Measurements from ENCODE around the gene TLR1.

The TLR1 gene

GRCh38 chr4:38803833-38804653 lies 548 bp downstream of the TLR1 start:
- Histone ChIP-seq H3K27me3 (ENCODE audit: control insufficient read depth, insufficient read depth, low read length) (no peaks in the 10 kb centered on the region), H3K9ac (ENCODE audit: low read depth, low read length) (peak overlapping the region; percentile 26), H3K4me2 (ENCODE audit: low read length) (peak overlapping the region; percentile 46), H3K9me3 (replicated peaks; ENCODE audit: low read length) (no peaks in the 10 kb centered on the region), H3K4me1 (ENCODE audit: control insufficient read depth, insufficient read depth, low read length) (peaks cover 25% of the 10 kb centered on the region), H3K36me3 (ENCODE audit: insufficient read depth, low read length) (no peaks in the 10 kb centered on the region), H3K4me3 (ENCODE audit: low read length) (no peak overlapping the region)

- Histone ChIP-seq H3K36me3 (ENCODE audit: insufficient read depth, low read length) (no peaks in the 10 kb centered on the region), H3K4me2 (ENCODE audit: low read length) (no peak overlapping the region), H3K9me3 (replicated peaks; ENCODE audit: low read length) (no peaks in the 10 kb centered on the region), H3K9ac (ENCODE audit: low read depth, low read length) (no peak overlapping the region), H3K4me1 (ENCODE audit: control insufficient read depth, insufficient read depth, low read length) (peaks cover 25% of the 10 kb centered on the region), H3K4me3 (ENCODE audit: low read length) (no peak overlapping the region), H3K27me3 (ENCODE audit: control insufficient read depth, insufficient read depth, low read length) (no peaks in the 10 kb centered on the region)
Measured at GRCh38 chr4:38802561-38803355, 1.8 kb downstream of the TLR1 start.

DNA sequence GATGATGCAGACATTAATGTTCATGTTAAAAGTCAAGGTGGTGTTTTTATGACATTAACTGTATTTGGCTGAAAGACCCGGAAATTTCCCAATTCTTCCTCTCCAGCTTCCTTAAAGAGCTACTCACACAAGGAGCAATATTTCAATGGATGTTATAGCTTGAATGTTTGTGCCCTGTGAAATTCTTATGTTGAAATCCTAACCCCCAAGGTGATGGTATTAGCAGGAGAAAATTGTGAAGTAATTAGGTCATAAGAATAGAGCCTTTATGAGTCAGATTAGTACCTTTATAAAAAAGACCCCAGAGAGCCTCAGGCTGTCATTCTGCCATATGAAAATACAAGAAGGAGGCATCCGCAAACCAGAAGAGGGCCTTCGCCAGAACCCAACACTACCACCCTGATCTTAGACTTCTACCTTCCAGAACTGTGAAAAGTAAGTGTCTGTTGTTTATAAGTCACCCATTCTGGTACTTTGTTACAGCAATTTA lies 3.6 kb downstream of the TLR1 start:
- no peak overlapping the region for H3K9ac ChIP-seq (ENCODE audit: low read depth, low read length)
- H3K27me3 ChIP-seq (ENCODE audit: control insufficient read depth, insufficient read depth, low read length): no peaks in the 10 kb centered on the region
- H3K36me3 ChIP-seq (ENCODE audit: insufficient read depth, low read length): no peaks in the 10 kb centered on the region
- H3K4me2 ChIP-seq (ENCODE audit: low read length): no peak overlapping the region
- no peak overlapping the region for H3K4me3 ChIP-seq (ENCODE audit: low read length)
- H3K4me1 ChIP-seq (ENCODE audit: control insufficient read depth, insufficient read depth, low read length): peaks cover 24% of the 10 kb centered on the region
- H3K9me3 ChIP-seq (replicated peaks; ENCODE audit: low read length): no peaks in the 10 kb centered on the region

GRCh38 chr4:38800366-38800765 lies 4.2 kb downstream of the TLR1 start:
- no peaks in the 10 kb centered on the region for H3K27me3 ChIP-seq (ENCODE audit: control insufficient read depth, insufficient read depth, low read length)
- no peak overlapping the region for H3K9ac ChIP-seq (ENCODE audit: low read depth, low read length)
- no peaks in the 10 kb centered on the region for H3K36me3 ChIP-seq (ENCODE audit: insufficient read depth, low read length)
- H3K4me2 ChIP-seq (ENCODE audit: low read length): no peak overlapping the region
- H3K4me1 ChIP-seq (ENCODE audit: control insufficient read depth, insufficient read depth, low read length): peaks cover 17% of the 10 kb centered on the region
- H3K9me3 ChIP-seq (replicated peaks; ENCODE audit: low read length): no peaks in the 10 kb centered on the region
- H3K4me3 ChIP-seq (ENCODE audit: low read length): no peak overlapping the region

DNA sequence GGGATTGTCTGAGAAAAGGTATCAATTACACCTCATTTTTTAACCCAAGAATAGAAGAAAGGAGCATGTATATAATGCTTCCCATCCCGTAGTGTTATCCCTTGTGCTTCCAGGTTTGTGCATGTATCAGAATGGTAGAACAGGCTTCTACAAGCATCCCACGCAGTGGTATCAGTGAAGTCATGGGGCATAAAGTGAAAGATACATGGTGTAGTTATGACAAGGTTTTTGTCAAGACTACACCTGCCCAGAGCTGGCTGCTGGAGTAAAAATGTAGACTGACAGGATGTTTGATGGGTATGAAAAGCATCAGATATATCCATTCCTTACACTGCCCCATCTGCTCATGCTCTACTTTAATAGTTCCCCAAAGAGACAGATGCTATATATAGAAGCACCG lies 9.5 kb downstream of the TLR1 start:
- no peaks in the 10 kb centered on the region for H3K9me3 ChIP-seq (replicated peaks; ENCODE audit: low read length)
- no peaks in the 10 kb centered on the region for H3K36me3 ChIP-seq (ENCODE audit: insufficient read depth, low read length)
- no peaks in the 10 kb centered on the region for H3K4me1 ChIP-seq (ENCODE audit: control insufficient read depth, insufficient read depth, low read length)

DNA sequence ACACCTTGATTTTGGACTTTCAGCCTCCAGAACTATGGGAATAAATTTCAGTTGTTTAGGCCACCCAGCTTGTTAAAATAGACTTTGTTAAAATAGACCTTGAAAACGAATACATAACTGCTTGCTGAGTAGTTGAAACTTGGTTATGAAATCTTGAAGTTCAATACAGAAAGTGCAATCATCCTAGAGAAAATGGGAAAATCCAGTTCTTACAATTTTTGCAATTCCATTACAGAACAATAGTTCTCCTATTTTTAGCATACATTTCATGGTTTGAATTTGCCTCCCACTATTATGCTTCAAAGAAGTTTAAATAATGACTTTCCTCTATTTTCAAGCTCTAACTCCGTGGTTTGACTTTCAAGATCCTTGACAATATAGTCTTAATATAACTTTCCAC lies 10.5 kb downstream of the TLR1 start:
- H3K27me3 ChIP-seq (ENCODE audit: control insufficient read depth, insufficient read depth, low read length): no peaks in the 10 kb centered on the region
- no peak overlapping the region for H3K4me2 ChIP-seq (ENCODE audit: low read length)
- H3K4me1 ChIP-seq (ENCODE audit: control insufficient read depth, insufficient read depth, low read length): no peaks in the 10 kb centered on the region
- H3K36me3 ChIP-seq (ENCODE audit: insufficient read depth, low read length): no peaks in the 10 kb centered on the region
- no peaks in the 10 kb centered on the region for H3K9me3 ChIP-seq (replicated peaks; ENCODE audit: low read length)
- no peak overlapping the region for H3K9ac ChIP-seq (ENCODE audit: low read depth, low read length)
- no peak overlapping the region for H3K4me3 ChIP-seq (ENCODE audit: low read length)

More for the DNA sequence above, 9.5 kb downstream of the TLR1 start:
- H3K4me3 ChIP-seq (ENCODE audit: low read length): no peak overlapping the region
- H3K27me3 ChIP-seq (ENCODE audit: control insufficient read depth, insufficient read depth, low read length): no peaks in the 10 kb centered on the region
- no peak overlapping the region for H3K9ac ChIP-seq (ENCODE audit: low read depth, low read length)
- no peak overlapping the region for H3K4me2 ChIP-seq (ENCODE audit: low read length)

GRCh38 chr4:38791010-38791409 lies 13.6 kb downstream of the TLR1 start:
- H3K36me3 ChIP-seq (ENCODE audit: insufficient read depth, low read length): no peaks in the 10 kb centered on the region
- no peak overlapping the region for H3K4me2 ChIP-seq (ENCODE audit: low read length)
- no peaks in the 10 kb centered on the region for H3K27me3 ChIP-seq (ENCODE audit: control insufficient read depth, insufficient read depth, low read length)
- H3K4me1 ChIP-seq (ENCODE audit: control insufficient read depth, insufficient read depth, low read length): no peaks in the 10 kb centered on the region
- no peaks in the 10 kb centered on the region for H3K9me3 ChIP-seq (replicated peaks; ENCODE audit: low read length)
- H3K9ac ChIP-seq (ENCODE audit: low read depth, low read length): no peak overlapping the region
- no peak overlapping the region for H3K4me3 ChIP-seq (ENCODE audit: low read length)

GRCh38 chr4:38788317-38788716 lies 16.3 kb downstream of the TLR1 start:
- Histone ChIP-seq H3K4me2 (ENCODE audit: low read length) (no peak overlapping the region), H3K36me3 (ENCODE audit: insufficient read depth, low read length) (no peaks in the 10 kb centered on the region), H3K9ac (ENCODE audit: low read depth, low read length) (no peak overlapping the region), H3K9me3 (replicated peaks; ENCODE audit: low read length) (no peaks in the 10 kb centered on the region), H3K4me3 (ENCODE audit: low read length) (no peak overlapping the region), H3K4me1 (ENCODE audit: control insufficient read depth, insufficient read depth, low read length) (no peaks in the 10 kb centered on the region), H3K27me3 (ENCODE audit: control insufficient read depth, insufficient read depth, low read length) (no peaks in the 10 kb centered on the region)

GRCh38 chr4:38787693-38788092 lies 16.9 kb downstream of the TLR1 start:
- Histone ChIP-seq H3K4me2 (ENCODE audit: low read length) (no peak overlapping the region), H3K9ac (ENCODE audit: low read depth, low read length) (no peak overlapping the region), H3K4me3 (ENCODE audit: low read length) (no peak overlapping the region), H3K27me3 (ENCODE audit: control insufficient read depth, insufficient read depth, low read length) (no peaks in the 10 kb centered on the region), H3K4me1 (ENCODE audit: control insufficient read depth, insufficient read depth, low read length) (no peaks in the 10 kb centered on the region), H3K36me3 (ENCODE audit: insufficient read depth, low read length) (no peaks in the 10 kb centered on the region), H3K9me3 (replicated peaks; ENCODE audit: low read length) (no peaks in the 10 kb centered on the region)

DNA sequence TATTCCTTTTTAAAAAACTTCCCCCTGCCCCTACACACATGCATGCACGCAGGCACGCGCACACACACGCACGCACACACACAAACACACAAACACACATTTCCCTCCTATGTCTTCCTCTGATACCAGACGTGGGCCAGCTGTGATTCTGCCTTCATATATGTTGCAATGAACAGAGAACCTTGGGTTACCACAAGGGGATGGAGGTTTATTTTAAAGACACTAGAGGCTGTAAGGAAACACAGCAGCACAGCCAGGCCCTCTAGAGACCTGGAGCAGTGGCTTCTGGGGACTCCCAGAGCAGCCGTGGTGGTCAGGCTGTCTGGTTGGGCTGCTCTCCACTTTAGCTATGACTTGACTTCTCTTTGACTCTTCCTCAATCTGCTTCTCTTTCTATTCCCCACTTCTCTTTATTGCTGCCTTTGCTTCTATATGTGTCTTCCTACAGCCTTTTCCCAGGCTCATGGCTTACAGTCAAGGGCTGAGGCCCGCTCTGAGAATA lies 18.6 kb downstream of the TLR1 start:
- Histone ChIP-seq H3K27me3 (ENCODE audit: control insufficient read depth, insufficient read depth, low read length) (no peaks in the 10 kb centered on the region), H3K4me1 (ENCODE audit: control insufficient read depth, insufficient read depth, low read length) (no peaks in the 10 kb centered on the region), H3K36me3 (ENCODE audit: insufficient read depth, low read length) (no peaks in the 10 kb centered on the region), H3K4me2 (ENCODE audit: low read length) (no peak overlapping the region), H3K4me3 (ENCODE audit: low read length) (no peak overlapping the region), H3K9me3 (replicated peaks; ENCODE audit: low read length) (no peaks in the 10 kb centered on the region), H3K9ac (ENCODE audit: low read depth, low read length) (no peak overlapping the region)

- H3K27me3 ChIP-seq (ENCODE audit: control insufficient read depth, insufficient read depth, low read length): no peaks in the 10 kb centered on the region
- H3K4me1 ChIP-seq (ENCODE audit: control insufficient read depth, insufficient read depth, low read length): no peaks in the 10 kb centered on the region
- no peak overlapping the region for H3K4me2 ChIP-seq (ENCODE audit: low read length)
- H3K9ac ChIP-seq (ENCODE audit: low read depth, low read length): no peak overlapping the region
- H3K4me3 ChIP-seq (ENCODE audit: low read length): no peak overlapping the region
- H3K9me3 ChIP-seq (replicated peaks; ENCODE audit: low read length): no peaks in the 10 kb centered on the region
- H3K36me3 ChIP-seq (ENCODE audit: insufficient read depth, low read length): no peaks in the 10 kb centered on the region
Measured at GRCh38 chr4:38785041-38785790, 19.4 kb downstream of the TLR1 start.
